ENCODE results near the gene DLG2. TPM values are rescaled to one million over a fixed set of nuclear protein-coding genes. Genes with fewer than 3 reads are reported as not detected.

The DLG2 gene
- total and polyA plus RNA-seq, 7 donors: 0.60 to 25.8 (median 9.7) TPM; not detected in 1

DNA sequence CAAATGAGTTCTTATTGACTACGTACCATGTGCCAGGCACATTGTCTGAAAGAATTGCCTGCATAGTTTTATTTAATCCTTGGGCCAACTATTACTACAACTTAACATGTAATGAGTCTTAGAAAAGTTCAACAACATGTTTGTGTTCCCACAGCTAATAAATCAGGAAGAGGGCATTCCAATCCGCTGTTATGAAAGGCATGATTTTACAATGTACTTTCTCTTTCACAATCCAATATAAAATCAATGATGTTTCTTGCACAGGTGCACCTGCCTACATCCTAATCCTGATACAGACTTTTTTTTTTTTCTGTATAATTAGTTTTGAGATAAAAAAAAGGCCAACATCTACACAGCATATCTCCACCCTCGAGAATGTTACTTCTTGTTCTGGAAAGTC, 1612.6 kb downstream of the DLG2 start:
- TF ChIP-seq POLR2AphosphoS5 (IDR thresholded peaks at IDR 0.05): no peak
- TF ChIP-seq POLR2A (IDR thresholded peaks at IDR 0.05): no peak
- TF ChIP-seq EP300 (IDR thresholded peaks at IDR 0.05): no peak
- TF ChIP-seq, protein P1, sequence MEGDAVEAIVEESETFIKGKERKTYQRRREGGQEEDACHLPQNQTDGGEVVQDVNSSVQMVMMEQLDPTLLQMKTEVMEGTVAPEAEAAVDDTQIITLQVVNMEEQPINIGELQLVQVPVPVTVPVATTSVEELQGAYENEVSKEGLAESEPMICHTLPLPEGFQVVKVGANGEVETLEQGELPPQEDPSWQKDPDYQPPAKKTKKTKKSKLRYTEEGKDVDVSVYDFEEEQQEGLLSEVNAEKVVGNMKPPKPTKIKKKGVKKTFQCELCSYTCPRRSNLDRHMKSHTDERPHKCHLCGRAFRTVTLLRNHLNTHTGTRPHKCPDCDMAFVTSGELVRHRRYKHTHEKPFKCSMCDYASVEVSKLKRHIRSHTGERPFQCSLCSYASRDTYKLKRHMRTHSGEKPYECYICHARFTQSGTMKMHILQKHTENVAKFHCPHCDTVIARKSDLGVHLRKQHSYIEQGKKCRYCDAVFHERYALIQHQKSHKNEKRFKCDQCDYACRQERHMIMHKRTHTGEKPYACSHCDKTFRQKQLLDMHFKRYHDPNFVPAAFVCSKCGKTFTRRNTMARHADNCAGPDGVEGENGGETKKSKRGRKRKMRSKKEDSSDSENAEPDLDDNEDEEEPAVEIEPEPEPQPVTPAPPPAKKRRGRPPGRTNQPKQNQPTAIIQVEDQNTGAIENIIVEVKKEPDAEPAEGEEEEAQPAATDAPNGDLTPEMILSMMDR (IDR thresholded peaks at IDR 0.05): no peak
- no peak overlapping the region for H3K4me3 ChIP-seq

DNA sequence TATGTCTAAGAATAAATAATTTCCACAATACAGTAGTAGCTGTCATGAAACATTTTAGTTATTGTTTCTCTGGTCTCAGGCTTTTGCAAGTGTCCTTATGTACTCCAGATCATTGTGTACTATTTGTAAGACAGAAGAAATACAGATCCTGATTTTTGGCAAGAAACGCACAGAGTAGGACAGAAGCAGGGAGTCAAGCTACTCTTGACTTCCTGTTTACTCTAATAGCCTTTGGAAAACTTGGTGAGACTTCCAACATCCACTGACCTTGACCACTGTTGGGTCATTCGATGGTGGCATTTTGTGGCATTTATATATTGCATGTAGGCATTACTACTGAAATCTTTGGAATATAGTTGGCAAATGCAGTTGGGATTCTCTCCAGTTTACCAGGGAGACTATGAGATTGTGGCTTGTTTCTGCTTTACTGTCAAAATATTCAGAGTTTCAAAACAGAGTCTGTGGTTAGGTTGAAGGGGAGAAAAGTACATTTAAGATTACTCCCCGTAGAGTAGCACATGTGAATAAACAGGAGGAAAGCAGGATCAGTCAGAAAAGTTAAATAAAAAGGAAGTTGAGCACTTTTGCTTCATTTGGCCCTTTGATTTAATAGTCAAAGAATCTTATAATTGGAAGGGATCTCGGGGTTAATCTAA, 1614.8 kb downstream of the DLG2 start:
- TF ChIP-seq, protein P1 (IDR thresholded peaks at IDR 0.05): no peak
- peak in 1 of 4 donors; percentile 41 for TF ChIP-seq POLR2AphosphoS5 (IDR thresholded peaks at IDR 0.05)
- no peaks in the 10 kb centered on the region for H3K27me3 ChIP-seq
- no peaks in the 10 kb centered on the region for H3K36me3 ChIP-seq
- H3K4me1 ChIP-seq: peaks cover 0 to 15% (median 12%) of the 10 kb centered on the region in 4 donors
- 68 to 73% methylated on average over 4 of the region's 4 CpGs for WGBS, 2 donors
- no peaks in the 10 kb centered on the region for H3K9me3 ChIP-seq
- peak overlapping the region in 3 of 4 donors; percentile 6 to 44 (median 9) for H3K27ac ChIP-seq
- no peak for DNase-seq
- intact Hi-C loops (cut with DNase I): no loop called here
- H3K4me3 ChIP-seq: no peak overlapping the region

More for the DNA sequence above, 1612.6 kb downstream of the DLG2 start:
- peaks cover 0 to 15% (median 12%) of the 10 kb centered on the region in 4 donors for H3K4me1 ChIP-seq
- intact Hi-C loops (cut with DNase I): no loop called here
- WGBS, 2 donors: 81 to 89% methylated on average over 3 of the region's 3 CpGs
- no peak overlapping the region for H3K27ac ChIP-seq
- H3K36me3 ChIP-seq: no peaks in the 10 kb centered on the region
- no peak for DNase-seq
- no peaks in the 10 kb centered on the region for H3K27me3 ChIP-seq
- H3K9me3 ChIP-seq: no peaks in the 10 kb centered on the region

DNA sequence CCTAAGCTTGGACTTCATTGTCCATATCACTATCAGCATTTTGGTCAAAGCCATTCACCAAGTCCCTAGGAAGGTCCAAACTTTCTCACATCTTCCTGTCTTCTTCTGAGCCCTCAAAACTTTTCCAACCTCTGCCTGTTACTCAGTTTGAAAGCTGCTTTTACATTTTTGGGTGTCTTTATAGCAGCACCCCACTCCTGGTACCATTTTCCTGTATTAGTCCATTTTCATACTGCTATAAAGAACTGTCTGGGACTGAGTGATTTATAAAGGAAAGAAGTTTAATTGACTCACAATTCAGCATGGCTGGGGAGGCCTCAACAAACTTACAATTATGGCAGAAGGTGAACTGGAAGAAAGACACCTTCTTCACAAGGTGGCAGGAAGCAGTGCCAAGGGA, 1624.0 kb downstream of the DLG2 start:
- Histone ChIP-seq H3K27ac (no peak overlapping the region), H3K27me3 (no peaks in the 10 kb centered on the region), H3K36me3 (no peaks in the 10 kb centered on the region), H3K4me1 (no peaks in the 10 kb centered on the region), H3K9me3 (peaks cover 0 to 16% (median 8%) of the 10 kb centered on the region in 4 donors), H3K4me3 (no peak overlapping the region)
- DNase-seq: no peak
- TF ChIP-seq, protein P1 (IDR thresholded peaks at IDR 0.05): no peak
- no peak for TF ChIP-seq POLR2A (IDR thresholded peaks at IDR 0.05)
- no peak for TF ChIP-seq POLR2AphosphoS5 (IDR thresholded peaks at IDR 0.05)
- no peak for TF ChIP-seq EP300 (IDR thresholded peaks at IDR 0.05)
- intact Hi-C loops (cut with DNase I): no loop called here

DNA sequence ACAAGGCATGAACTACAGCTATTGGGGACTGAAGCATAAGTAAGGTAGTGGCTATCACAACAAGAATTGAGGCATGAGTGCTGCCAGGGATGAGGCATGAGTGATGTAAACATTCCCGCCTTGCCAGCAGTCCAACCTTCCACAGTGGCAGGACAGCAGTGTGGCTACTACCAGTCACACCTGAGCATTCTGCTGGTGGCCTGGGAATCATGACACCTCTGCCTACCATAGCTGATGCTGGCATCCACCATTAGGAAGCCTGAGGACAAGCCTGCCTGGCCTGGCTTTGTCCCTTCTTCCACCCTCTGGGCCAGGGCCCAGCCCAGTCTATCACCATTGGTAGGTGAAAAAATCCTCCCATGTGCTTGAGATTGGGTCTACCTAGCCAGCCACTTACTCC, 1628.2 kb downstream of the DLG2 start:
- Histone ChIP-seq H3K9me3 (peaks cover 0 to 16% (median 8%) of the 10 kb centered on the region in 4 donors), H3K27ac (no peak overlapping the region), H3K4me1 (no peaks in the 10 kb centered on the region), H3K36me3 (no peaks in the 10 kb centered on the region), H3K27me3 (no peaks in the 10 kb centered on the region), H3K4me3 (no peak overlapping the region)
- no peak for DNase-seq
- WGBS, 2 donors: 90 to 96% methylated on average over 1 of the region's 1 CpG
- intact Hi-C loops (cut with DNase I): no loop called here
- TF ChIP-seq EP300 (IDR thresholded peaks at IDR 0.05) (no peak), POLR2A (IDR thresholded peaks at IDR 0.05) (no peak), POLR2AphosphoS5 (IDR thresholded peaks at IDR 0.05) (no peak)
- TF ChIP-seq, protein P1 (IDR thresholded peaks at IDR 0.05): no peak

Data from sigmoid colon (tissue), 7 donors.